ENCODE data around the gene SHISA7.
A peak's percentile ranks its signal among the peaks of the same experiment; 100 is the strongest.
"Not testable (repeated sequence)": the region's sequence is repeated elsewhere in the genome, so short reads cannot be mapped to it uniquely, and the experiment has no call there.

The SHISA7 gene

DNA sequence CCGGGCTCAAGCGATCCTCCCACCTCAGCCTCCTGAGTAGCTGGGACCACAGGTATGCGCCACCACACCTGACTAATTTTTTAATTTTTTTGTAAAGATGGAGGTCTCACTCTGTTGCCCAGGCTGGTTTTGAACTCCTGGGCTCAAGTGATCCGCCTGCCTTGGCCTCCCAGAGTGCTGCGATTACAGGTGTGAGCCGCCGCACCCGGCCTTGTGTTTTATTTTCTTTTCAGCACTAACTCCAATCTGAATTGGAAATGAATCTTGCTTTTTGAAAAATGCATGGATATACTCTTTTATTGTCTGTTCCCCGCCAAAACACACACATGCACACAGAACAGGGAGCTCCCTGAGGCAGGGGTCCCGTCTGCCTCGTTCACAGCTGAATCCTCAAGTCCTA, 19.6 kb upstream of the SHISA7 start:
- no peak for DNase-seq

DNA sequence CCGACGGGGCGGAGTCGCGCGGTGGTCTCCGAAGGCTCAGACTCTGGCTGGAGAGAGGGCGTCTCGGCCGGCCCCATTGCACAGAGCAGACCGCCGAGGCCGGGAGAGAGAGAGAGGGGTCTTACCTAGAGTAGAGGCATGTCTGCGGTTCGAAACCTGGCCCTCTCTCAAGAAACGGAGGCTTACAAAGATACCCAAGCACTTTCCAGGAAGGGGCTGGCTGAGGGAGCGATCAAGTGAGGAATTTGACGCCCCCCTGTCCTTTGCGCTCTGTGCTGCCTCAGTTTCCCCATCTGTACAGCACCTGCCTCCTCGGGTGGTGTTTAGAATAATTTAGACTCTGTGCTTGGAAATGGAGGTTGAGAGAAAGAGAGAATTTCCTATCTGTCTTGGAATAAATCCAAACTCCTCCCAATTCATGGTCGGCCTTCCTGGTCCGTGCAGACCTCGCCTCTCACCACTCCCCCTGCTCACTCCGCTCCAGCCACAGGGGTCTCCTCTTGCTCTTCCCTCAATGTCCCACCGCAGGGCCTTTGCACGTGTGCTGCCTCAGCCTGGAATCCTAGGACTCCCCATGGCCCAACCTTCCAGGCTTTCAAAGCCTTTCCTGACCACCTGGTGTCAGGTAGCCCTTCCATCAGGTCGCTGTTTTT, 19.0 kb upstream of the SHISA7 start:
- no peak for DNase-seq

- DNase-seq, result peak; percentile 100
These were observed 18.3 kb upstream of the SHISA7 start, which contains the start of gene ISOC2 for GRCh38 chr19:55461259-55461973. TSS of gene ISOC2 (minus strand) at chr19:55461642. CDS start at chr19:55456486, 5,156 bp downstream.

DNA sequence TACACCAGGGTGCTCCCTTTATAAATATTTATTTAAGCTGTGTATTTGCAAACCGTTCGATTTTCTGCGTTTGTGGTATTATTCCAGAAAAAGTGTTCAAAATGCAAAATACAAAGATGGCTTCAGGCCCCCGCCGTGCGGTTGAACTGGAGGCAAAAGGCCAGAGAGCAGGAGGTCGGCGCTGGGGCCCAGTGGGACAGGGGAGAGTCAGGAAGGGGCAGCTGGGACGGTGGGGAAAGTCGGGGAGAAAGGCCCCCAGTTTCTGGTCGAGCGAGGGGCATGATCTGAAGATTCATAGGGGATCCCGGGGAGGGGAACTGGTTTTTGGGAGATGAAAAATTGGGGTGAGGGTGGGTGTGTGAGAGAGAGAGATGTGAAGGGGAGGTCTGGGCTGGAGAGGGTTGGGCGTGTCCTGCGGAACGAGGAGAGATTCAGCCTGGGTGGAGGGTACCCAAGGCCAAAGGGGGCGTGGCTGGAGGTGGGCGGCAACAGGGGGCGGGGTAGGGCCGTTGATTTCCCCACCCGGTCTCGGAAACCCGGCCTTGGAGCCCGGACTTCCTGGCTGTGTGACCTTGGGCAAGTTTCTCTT, 17.7 kb upstream of the SHISA7 start:
- DNase-seq, result no peak

DNA sequence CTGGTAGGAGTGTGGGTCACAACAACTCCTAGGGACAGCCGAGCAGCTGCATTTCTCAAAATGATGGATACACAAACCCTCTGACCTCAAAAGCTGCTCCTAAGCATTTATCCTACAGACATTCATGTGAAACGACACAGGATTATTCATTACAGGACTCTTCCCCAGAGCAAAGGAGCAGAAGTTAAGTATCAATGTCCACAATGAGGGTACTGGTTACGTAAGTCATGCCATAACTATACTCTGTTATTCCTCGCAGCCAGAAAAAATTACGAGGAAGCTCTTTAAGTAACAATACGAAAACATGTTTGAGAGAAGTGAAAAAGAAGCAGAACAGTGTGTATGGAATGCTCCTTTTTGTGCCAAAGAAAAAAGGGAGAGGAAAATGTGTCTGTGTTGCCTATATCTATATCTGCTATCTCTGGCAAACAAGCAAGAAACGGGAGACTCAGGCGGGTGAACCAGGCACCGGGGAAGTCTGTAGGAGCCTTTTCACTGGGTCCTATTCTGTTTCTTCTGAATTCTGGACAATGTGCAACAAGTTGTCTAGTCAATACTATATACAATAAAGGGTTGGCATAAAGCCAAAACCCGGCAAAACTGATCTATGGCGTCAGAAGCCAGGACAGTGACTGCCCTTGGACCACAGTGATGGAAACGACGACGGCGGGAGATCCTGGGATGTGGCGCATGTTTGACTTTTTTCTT, 17.0 kb upstream of the SHISA7 start:
- DNase-seq, result no peak

DNA sequence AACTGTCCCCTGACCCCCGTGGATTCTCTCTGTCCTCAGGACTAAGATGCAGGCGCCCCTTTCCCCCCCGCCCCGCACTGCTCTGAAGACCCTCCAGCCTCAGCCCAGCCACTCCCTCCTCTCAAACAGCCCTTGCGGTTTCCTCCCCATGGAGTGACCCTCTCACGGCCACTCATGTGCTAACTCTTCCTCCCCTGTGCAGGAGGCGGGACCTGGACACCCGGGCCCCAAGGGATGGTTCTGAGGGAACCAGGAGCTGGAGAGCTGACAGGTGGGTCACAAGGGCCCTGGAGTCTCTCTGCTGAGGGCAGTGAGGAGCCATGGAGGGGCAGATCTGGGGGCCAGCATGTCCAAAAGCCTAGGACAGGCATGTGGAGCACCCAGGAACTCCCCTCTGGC, 16.4 kb upstream of the SHISA7 start:
- no peak for DNase-seq

DNA sequence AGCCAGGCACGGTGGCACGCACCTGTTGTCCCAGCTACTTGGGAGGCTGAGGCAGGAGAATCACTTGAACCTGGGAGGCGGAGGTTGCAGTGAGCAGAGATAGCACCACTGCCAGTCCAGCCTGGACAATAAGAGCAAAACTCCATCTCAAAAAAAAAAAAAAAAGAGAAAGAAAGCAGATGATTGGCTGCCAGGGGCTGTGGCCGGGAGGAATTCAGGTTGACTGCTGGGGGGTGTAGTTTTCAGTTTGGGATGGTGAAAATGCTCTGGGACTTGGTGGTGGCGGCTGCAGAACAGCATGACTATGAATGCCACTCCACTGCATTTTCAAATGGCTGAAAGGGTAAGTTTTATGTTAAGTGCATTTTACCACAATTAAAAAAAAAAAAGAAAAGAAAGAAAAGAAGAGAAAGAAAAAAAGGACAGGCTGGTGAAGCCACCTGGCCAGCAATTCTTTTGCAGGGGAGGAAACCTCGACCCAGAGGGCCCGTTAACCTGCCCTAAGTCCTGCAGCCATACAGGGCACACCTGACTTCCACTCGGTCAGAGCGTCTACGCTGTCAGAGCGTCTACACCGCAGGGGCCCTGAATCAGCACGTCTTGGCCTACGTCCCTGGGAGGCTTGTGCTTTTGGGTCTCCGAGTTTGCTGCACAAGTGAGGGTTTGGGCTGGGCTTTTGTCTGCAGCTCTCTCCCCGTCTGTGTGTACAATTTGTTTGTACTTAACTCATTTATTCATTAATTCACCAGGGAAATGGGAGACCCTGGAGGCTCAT, 14.8 kb upstream of the SHISA7 start:
- no peak for DNase-seq

DNA sequence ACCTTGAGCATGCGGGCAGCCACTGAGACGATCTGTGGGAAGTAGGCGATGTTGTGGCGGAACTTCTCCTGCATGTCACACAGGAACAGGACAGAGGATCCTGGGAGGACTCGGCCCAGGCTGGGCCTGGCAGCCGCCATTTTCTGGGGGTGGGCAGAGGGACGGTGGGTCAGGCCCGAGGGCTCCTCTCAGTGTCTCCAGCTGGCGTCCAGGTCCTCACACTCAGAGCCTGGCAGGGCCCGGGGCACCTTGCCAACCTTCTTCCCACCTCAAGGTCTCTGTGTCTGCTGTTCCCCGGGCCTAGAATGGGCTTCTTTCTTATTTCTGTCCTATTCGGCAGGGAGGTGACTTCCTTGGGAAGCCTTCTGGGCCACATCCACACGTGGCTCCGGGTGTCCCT, 13.2 kb upstream of the SHISA7 start:
- DNase-seq, result no peak

DNA sequence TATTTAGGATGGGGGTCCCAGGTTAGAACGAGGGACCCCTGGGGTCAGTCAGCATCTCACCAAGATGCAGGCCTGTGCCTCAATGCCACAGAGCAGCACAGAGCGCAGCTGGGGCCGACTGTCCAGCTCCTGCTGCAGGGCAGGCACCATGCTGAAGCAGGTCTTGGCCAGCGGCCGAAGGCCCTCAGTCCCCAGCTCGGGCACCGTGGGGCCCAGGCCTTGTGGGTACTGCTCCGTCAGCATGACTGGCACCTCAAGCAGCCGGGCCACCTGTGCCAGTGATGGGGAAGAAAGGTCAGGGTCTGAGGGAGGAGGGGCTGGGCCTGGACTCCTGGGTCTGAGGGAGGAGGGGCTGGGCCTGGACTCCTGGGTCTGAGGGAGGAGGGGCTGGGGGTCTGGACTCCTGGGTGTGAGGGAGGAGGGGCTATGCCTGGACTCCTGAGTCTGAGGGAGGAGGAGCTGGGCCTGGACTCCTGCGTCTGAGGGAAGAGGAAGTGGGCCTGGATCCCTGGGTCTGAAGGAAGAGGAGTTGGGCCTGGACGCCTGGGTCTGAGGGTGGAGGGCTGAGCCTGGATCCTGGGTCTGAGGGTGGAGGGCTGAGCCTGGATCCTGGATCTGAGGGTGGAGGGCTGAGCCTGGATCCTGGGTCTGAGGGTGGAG, 12.6 kb upstream of the SHISA7 start:
- no peak for DNase-seq

- DNase-seq, result peak in 1 of 2 donors; percentile 31
These were observed 11.7 kb upstream of the SHISA7 start for GRCh38 chr19:55454787-55455243.

DNA sequence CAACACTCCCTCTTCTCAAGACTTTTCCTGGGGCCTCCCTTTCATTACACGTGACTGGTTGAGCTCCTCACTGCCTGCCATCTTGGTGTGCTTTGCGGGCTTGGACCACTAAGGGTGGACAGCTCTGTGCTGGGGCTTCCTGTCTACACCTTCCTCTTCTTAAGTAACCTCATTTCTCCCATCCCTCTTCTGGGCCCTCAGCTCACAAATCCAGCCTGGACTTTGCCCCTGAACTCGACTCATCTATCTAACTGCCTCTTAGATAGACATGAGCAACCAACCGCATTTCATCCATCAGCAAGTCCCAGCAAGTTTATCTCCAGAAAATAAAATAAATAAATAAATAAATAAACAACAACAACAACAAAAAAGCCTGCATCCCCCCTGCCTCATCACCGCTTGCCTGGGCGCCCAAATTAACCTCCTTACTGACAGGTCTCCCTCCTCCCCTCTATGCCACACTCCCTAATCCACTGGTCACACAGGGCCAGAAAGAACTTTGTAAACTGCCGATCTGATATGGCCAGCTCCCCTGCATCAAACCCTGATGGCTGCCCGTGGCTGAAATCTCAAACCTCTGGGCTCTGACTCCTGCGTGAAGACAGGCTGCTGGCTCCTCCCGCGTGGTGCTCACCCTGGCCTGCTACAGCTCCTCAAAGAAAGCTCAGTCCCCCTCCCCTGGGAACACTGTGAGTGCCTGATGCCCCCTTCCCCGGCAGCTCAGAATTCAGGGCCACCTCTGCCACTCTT, 10.6 kb upstream of the SHISA7 start:
- no peak for DNase-seq

- peak in 1 of 2 donors; percentile 22 for DNase-seq
These were observed 9.7 kb upstream of the SHISA7 start for GRCh38 chr19:55452749-55453346.

- DNase-seq, result no peak
These were observed 9.1 kb upstream of the SHISA7 start for GRCh38 chr19:55451965-55452748.

DNA sequence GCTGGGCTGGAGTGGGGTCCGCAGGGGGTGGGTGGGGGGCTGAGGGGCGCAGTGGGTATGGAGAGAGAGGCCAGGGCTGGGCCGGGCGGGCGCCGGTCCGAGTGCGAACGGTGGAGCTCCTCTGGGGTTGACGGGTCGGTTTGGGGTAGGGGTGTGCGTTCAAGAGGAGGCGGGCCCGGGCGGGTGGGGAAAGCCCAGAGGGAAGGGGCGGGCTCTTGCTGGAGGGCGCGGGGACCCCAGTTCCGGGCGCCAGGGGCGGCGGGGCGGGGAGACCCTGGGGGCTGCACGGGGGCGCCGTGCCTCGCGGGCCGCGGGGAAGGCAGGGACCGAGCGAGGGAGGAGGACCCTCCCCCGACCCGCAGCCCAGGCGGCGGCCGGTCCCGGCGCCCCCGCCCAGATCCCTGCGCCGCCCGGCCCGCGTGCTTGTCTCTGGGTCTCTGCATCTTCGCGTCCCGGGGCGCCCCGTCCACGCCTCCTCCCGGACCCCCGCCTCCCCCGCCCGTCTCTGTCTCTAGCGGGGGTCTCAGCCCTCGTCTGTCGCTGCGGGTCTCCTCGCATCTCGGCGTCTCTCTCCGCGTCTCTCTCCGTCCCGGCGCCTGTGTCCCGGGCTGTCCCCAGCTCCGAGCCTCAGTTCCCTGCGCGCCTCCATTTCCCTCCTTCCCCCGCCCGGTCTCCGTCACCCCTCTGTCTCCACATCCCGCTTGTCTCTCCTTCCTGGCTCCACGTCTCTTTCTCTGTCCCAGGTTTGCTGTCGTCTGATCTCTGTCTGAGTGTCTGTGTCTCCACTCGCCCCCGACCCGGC, 8.3 kb upstream of the SHISA7 start:
- no peak for DNase-seq

DNA sequence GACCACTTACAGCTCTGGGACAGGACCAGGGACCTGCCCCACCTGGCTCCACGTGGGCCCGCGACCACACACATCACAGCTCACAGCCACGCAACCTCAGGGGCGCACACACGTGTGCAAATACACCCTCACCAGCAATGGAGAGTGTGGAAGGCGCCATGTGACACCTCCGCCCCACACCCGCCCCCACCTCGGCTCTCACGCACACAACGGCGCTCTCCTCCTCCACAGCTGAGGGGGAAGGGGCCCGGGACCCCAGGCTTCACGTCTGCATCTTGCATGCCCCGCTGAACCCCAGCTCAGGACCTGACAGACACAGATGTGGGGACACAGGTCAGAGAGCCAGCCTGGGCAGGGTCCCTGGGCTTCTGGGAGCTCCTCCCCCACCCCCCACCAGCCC, 6.4 kb upstream of the SHISA7 start:
- DNase-seq, result no peak

- DNase-seq, result not testable (repeated sequence)
These were observed 5.0 kb upstream of the SHISA7 start for GRCh38 chr19:55448175-55448490.

DNA sequence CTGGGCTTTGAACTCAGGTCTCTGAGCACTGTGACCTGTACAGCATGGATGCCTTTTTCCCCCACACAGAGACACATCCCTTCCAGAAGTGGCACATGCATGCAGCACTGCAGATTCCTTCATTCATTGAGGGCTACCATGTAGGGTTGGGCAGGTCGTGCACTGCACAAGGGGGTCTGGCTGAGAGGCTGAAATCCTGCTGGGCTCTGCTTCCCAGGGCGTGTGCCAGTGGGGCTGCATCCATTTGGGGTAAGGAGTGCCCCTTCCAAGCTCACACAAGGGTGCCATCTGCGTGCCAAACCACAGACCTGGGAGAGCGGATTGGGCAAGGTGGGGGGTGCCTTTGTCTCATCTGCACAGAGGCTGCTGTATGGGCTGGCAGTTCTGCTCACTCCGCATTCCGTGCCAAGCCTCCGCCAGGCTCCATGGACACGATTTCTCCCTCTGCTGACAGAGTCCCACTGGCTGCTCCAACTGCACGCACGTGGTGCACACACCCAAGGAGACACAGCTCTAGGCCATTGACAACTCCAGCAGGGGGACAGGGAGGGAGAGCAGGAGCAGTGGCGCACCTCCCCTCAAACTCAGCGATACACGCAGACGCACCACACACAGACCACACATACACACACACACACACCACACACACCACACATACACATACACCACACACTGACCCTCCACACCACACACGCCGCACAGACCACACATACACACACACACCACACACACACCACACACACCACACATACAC, 4.5 kb upstream of the SHISA7 start:
- no peak for DNase-seq

DNA sequence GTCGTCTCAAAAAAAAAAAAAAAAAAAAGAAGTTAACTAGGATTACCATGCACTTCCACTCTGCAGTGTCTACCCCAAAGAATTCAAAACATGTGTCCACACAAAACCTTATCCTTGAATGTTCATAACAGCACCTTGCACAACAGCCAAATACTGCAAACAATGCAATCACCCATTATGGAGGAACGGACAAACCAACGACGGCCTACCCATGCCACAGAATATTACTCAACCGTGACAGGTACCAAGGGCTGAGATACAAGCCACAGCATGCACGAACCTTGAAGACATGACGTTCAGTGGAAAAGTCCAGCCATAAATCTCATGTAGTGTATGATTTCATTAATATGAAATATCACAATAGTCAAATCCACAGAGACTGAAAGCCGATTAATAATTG, 3.0 kb upstream of the SHISA7 start:
- no peak for DNase-seq

GRCh38 chr19:55444646-55445045, 1.5 kb upstream of the SHISA7 start:
- DNase-seq, result no peak

Measured in stimulated activated CD4-positive, alpha-beta T cell treated with anti-CD3 and anti-CD28 coated beads, Interleukin-2, amount 100 ng/mL, for 48 hours (primary cell).